ENCODE measurements around the gene CCDC91. TPM values are rescaled to one million over a fixed set of nuclear protein-coding genes. Genes with fewer than 3 reads are reported as not detected.
"Not testable (repeated sequence)": the region's sequence is repeated elsewhere in the genome, so short reads cannot be mapped to it uniquely, and the experiment has no call there.

The CCDC91 gene
- total RNA-seq, 2 donors from 2014 or later, result 37.9 to 40.7 TPM

GRCh38 chr12:28258998-28259397, 68.7 kb downstream of the CCDC91 start:
- intact Hi-C loops (cut with DNase I), result no loop called here
- DNase-seq (ENCODE audit: low spot score), result no peak

- DNase-seq (ENCODE audit: low spot score), result no peak
- intact Hi-C loops (cut with DNase I), result no loop called here
These were observed 75.3 kb downstream of the CCDC91 start for GRCh38 chr12:28265435-28266042.

GRCh38 chr12:28267920-28268607, 77.8 kb downstream of the CCDC91 start:
- DNase-seq (ENCODE audit: low spot score); intact Hi-C loops (cut with DNase I): not testable (repeated sequence)

GRCh38 chr12:28268608-28269229, 78.5 kb downstream of the CCDC91 start:
- intact Hi-C loops (cut with DNase I), result no loop called here
- no peak for DNase-seq (ENCODE audit: low spot score)

- intact Hi-C loops (cut with DNase I), result no loop called here
- no peak for DNase-seq (ENCODE audit: low spot score)
These were observed 79.6 kb downstream of the CCDC91 start for GRCh38 chr12:28269851-28270250.

GRCh38 chr12:28278499-28278898, 88.2 kb downstream of the CCDC91 start:
- intact Hi-C loops (cut with DNase I), result no loop called here

GRCh38 chr12:28278960-28279359, 88.7 kb downstream of the CCDC91 start:
- intact Hi-C loops (cut with DNase I), result no loop called here
- DNase-seq (ENCODE audit: low spot score), result no peak

More at GRCh38 chr12:28278499-28278898, 88.2 kb downstream of the CCDC91 start:
- DNase-seq (ENCODE audit: low spot score), result no peak

- intact Hi-C loops (cut with DNase I), result no loop called here
These were observed 96.1 kb downstream of the CCDC91 start for GRCh38 chr12:28286352-28286751.

GRCh38 chr12:28290262-28290661, 100.0 kb downstream of the CCDC91 start:
- no peak for DNase-seq (ENCODE audit: low spot score)
- intact Hi-C loops (cut with DNase I), result no loop called here

More at GRCh38 chr12:28286352-28286751, 96.1 kb downstream of the CCDC91 start:
- DNase-seq (ENCODE audit: low spot score), result no peak

GRCh38 chr12:28292699-28293098, 102.4 kb downstream of the CCDC91 start:
- intact Hi-C loops (cut with DNase I), result no loop called here
- no peak for DNase-seq (ENCODE audit: low spot score)

- intact Hi-C loops (cut with DNase I), result no loop called here
- DNase-seq (ENCODE audit: low spot score), result no peak
These were observed 104.0 kb downstream of the CCDC91 start for GRCh38 chr12:28294300-28294699.

- intact Hi-C loops (cut with DNase I), result no loop called here
- DNase-seq (ENCODE audit: low spot score), result no peak
These were observed 106.0 kb downstream of the CCDC91 start for GRCh38 chr12:28296287-28296686.

GRCh38 chr12:28303192-28303591, 112.9 kb downstream of the CCDC91 start:
- intact Hi-C loops (cut with DNase I), result no loop called here
- DNase-seq (ENCODE audit: low spot score), result no peak

- no peak for DNase-seq (ENCODE audit: low spot score)
- intact Hi-C loops (cut with DNase I), result no loop called here
These were observed 116.3 kb downstream of the CCDC91 start for GRCh38 chr12:28306535-28306934.

- intact Hi-C loops (cut with DNase I), result no loop called here
These were observed 118.6 kb downstream of the CCDC91 start for GRCh38 chr12:28308891-28309290.

GRCh38 chr12:28313631-28314030, 123.4 kb downstream of the CCDC91 start:
- intact Hi-C loops (cut with DNase I), result no loop called here
- no peak for DNase-seq (ENCODE audit: low spot score)

More at GRCh38 chr12:28308891-28309290, 118.6 kb downstream of the CCDC91 start:
- no peak for DNase-seq (ENCODE audit: low spot score)

GRCh38 chr12:28316049-28316448, 125.8 kb downstream of the CCDC91 start:
- DNase-seq (ENCODE audit: low spot score), result no peak
- intact Hi-C loops (cut with DNase I), result no loop called here

GRCh38 chr12:28318273-28318672, 128.0 kb downstream of the CCDC91 start:
- intact Hi-C loops (cut with DNase I), result no loop called here

GRCh38 chr12:28320353-28320752, 130.1 kb downstream of the CCDC91 start:
- DNase-seq (ENCODE audit: low spot score), result no peak
- intact Hi-C loops (cut with DNase I), result no loop called here

More at GRCh38 chr12:28318273-28318672, 128.0 kb downstream of the CCDC91 start:
- DNase-seq (ENCODE audit: low spot score), result no peak

- no peak for DNase-seq (ENCODE audit: low spot score)
- intact Hi-C loops (cut with DNase I), result no loop called here
These were observed 137.5 kb downstream of the CCDC91 start for GRCh38 chr12:28327722-28328121.

- intact Hi-C loops (cut with DNase I), result no loop called here
- DNase-seq (ENCODE audit: low spot score), result no peak
These were observed 138.7 kb downstream of the CCDC91 start for GRCh38 chr12:28328967-28329366.
